Heart left ventricle (tissue), 16 donors: ENCODE results near the gene LIPC. TPM values are rescaled to one million over a fixed set of nuclear protein-coding genes. Genes with fewer than 3 reads are reported as not detected.

ENCODE experiments used
- ATAC-seq, 4 donors: fragments of 200-7000 bp; cut with Tn5 transposase; one replicate each; pipeline ENCODE4 v1.9.1; 2020 to 2022; ENCODE audit warnings: moderate library complexity in 4 of 4, mild to moderate bottlenecking in 3 of 4, moderate number of reproducible peaks in 1 of 4
- DNase-seq, 5 donors: peaks; one replicate each; pipeline ENCODE4 v3.0.0-alpha.2; 2020
- H3K27ac ChIP-seq, 12 donors: fragments of 200-600 bp; sonication (generic) in 4 of 12; one replicate each; pipeline versions ENCODE4 v1.5.0 to v1.8.0; 2016 to 2022; ENCODE audit warnings: mild to moderate bottlenecking in 2 of 12
- H3K27me3 ChIP-seq, 9 donors: fragments of 200-600 bp; sonication (generic) in 2 of 9; one replicate each; pipeline versions ENCODE4 v1.5.1 to v1.8.0; 2016 to 2022; ENCODE audit warnings: mild to moderate bottlenecking in 3 of 9
- H3K36me3 ChIP-seq, 9 donors: fragments of 200-600 bp; sonication (generic) in 2 of 9; one replicate each; pipeline versions ENCODE4 v1.5.0 to v1.8.0; 2018 to 2022; ENCODE audit warnings: mild to moderate bottlenecking in 2 of 9
- H3K4me1 ChIP-seq, 12 donors: fragments of 200-600 bp; sonication (generic) in 4 of 12; one replicate each; pipeline versions ENCODE4 v1.5.0 to v1.8.0; 2016 to 2022; ENCODE audit warnings: mild to moderate bottlenecking in 3 of 12
- H3K4me3 ChIP-seq, 12 donors: fragments of 200-600 bp; sonication (generic) in 4 of 12; one replicate each; pipeline versions ENCODE4 v1.5.0 to v1.8.0; 2017 to 2022; ENCODE audit warnings: mild to moderate bottlenecking in 9 of 12, moderate library complexity in 4 of 12
- H3K9me3 ChIP-seq, 12 donors: fragments of 200-600 bp; sonication (generic) in 4 of 12; one replicate each; pipeline versions ENCODE4 v1.5.0 to v1.8.0; 2016 to 2022; ENCODE audit warnings: mild to moderate bottlenecking in 1 of 12
- POLR2A ChIP-seq, 2 donors: fragments of 450-650 bp; IDR thresholded peaks; one replicate each; pipeline ENCODE4 v1.6.1; 2017; ENCODE audit warnings: antibody characterized with exemption in 2 of 2, mild to moderate bottlenecking in 2 of 2, moderate library complexity in 2 of 2
- WGBS, 4 donors: extraction: QIAGEN DNeasy Blood & Tissue Kit in 2 of 4; methylation state at CpG; one replicate each; pipeline versions ENCODE4 v1.1.5 to v1.1.7; 2013 to 2018; 5-methylcytosine and 5-hydroxymethylcytosine counted together
- intact Hi-C, 10 donors: fragments of 100-400 bp; cut with DNase I; formaldehyde crosslinking; loops; one replicate each; pipeline versions ENCODE4 v1.11.1 to v1.14.2; 2022
- polyA plus RNA-seq, 2 donors: library from polyadenylated mRNA; stranded (reverse); fragments of 200-250 nt; gene quantifications; one replicate each; pipeline ENCODE4 v1.2.3, GENCODE V29; 2013
- total RNA-seq, 9 donors: library from RNA; depleted of rRNA in 2 of 9; stranded (reverse); fragments of >200 nt in 2 of 9; fragmentation: NEBNext Ultra II Directional in 3 of 9; extraction: Animal tissue kit (Norgen Biotek cat#: 25700) in 3 of 9; gene quantifications; one replicate each; pipeline versions ENCODE4 v1.1.0 to v1.2.4, GENCODE V29; 2016 to 2023
- TF ChIP-seq, protein P1 (sequence below), 12 donors: fragments of 200-600 bp; sonication (generic) in 4 of 12; IDR thresholded peaks; one replicate each; pipeline versions ENCODE4 v1.5.0 to v1.8.0; 2018 to 2022; ENCODE audit warnings: antibody characterized with exemption in 12 of 12, mild to moderate bottlenecking in 5 of 12
- donor health status: ischemic (EF 13 %, LVEDD 7.1; RV severe dilation, severe dysfunction).
- donor health status: healthy with polysubstance abuse.
- donor health status: DM: no; HTN: yes; CAD: no.
- donor health status: DM: no; HTN: no; CAD: no.
- donor health status: ischemic (EF 25% LVEDD 6.9; RV normal size, moderate dysfunction).
- donor health status: ischemic (EF 25% LVEDD 5.7; RV mildly dilated, moderate dysfunction).
- donor health status: healthy.
- donor health status: DM: yes; HTN: yes; CAD: no.
- donor health status: ischemic (EF 35%, LVEDD 5.7; RV mildly dilated, moderate dysfunction).
- donor health status: nonischemic (EF 11% LVEDD 7.7; RV severe dilation, severe dysfunction).
- donor health status: DM: yes; HTN: yes; CAD: no.
- donor health status: PGD.
- donor health status: ischemic (EF 29% LVEDD 5.4; RV normal size, mild dysfunction).
- donor health status: nonischemic (EF 23%, LVEDD 6.1; RV moderate dilation, normal function).

Gene LIPC
- total and polyA plus RNA-seq, 11 donors, result 0.10 to 1.4 (median 0.55) TPM; not detected in 1

DNA sequence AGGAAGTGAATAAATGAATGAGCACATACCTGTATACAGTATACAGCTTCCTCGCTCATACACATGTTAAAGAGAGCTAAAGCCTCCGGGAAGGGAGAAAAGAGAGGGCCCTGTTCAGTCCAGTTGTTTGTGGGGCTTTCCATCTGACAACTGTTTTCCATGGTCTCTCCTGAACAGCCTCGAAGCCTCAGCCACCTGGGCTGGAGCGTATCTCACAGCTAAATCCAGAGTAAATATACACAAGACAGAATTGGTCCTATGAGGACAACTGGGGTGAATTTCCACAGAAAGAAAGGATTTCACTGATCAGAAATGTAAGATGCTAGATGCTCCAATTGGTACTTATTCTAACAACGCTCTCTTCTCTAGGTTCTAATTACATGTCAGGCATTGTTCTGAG, 103.5 kb downstream of the LIPC start:
- intact Hi-C loops, result no loop called here
- TF ChIP-seq, protein P1, sequence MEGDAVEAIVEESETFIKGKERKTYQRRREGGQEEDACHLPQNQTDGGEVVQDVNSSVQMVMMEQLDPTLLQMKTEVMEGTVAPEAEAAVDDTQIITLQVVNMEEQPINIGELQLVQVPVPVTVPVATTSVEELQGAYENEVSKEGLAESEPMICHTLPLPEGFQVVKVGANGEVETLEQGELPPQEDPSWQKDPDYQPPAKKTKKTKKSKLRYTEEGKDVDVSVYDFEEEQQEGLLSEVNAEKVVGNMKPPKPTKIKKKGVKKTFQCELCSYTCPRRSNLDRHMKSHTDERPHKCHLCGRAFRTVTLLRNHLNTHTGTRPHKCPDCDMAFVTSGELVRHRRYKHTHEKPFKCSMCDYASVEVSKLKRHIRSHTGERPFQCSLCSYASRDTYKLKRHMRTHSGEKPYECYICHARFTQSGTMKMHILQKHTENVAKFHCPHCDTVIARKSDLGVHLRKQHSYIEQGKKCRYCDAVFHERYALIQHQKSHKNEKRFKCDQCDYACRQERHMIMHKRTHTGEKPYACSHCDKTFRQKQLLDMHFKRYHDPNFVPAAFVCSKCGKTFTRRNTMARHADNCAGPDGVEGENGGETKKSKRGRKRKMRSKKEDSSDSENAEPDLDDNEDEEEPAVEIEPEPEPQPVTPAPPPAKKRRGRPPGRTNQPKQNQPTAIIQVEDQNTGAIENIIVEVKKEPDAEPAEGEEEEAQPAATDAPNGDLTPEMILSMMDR (IDR thresholded peaks at IDR 0.05), result no peak
- no peak for TF ChIP-seq POLR2A (IDR thresholded peaks at IDR 0.05)

DNA sequence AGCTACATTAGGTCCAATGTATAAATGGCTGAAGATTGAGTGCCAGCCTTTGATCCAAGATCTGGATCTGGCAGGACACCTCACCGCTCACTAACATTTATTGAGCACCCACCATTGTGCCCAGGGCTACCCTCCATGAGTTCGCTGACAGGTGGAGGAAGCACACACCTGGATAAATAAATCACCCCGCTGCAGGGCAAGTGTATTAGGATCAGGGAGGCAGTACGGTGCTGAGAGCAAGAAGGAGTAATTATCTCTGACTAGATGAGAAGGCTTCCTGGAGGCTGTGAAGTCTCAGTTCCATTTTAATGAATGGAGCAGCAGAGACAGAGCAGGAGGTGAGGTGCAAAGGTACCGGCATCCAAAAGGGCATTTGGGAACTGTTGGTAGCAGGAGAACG, 104.1 kb downstream of the LIPC start:
- no peaks in the 10 kb centered on the region for H3K36me3 ChIP-seq
- no peak overlapping the region for H3K27ac ChIP-seq
- no peaks in the 10 kb centered on the region for H3K4me1 ChIP-seq
- H3K27me3 ChIP-seq, result no peaks in the 10 kb centered on the region
- TF ChIP-seq, protein P1 (IDR thresholded peaks at IDR 0.05), result no peak
- no peak for TF ChIP-seq POLR2A (IDR thresholded peaks at IDR 0.05)
- intact Hi-C loops, result no loop called here
- H3K4me3 ChIP-seq, result no peak overlapping the region
- no peak for ATAC-seq
- no peak for DNase-seq
- no peaks in the 10 kb centered on the region for H3K9me3 ChIP-seq
- WGBS, 4 donors, result 93 to 97% (median 96%) methylated on average over 6 of the region's 6 CpGs

More for the DNA sequence above, 103.5 kb downstream of the LIPC start:
- no peak overlapping the region for H3K4me3 ChIP-seq
- WGBS, 4 donors, result 92 to 96% (median 95%) methylated on average over 5 of the region's 5 CpGs
- no peaks in the 10 kb centered on the region for H3K36me3 ChIP-seq
- H3K4me1 ChIP-seq, result no peaks in the 10 kb centered on the region
- H3K27ac ChIP-seq, result no peak overlapping the region
- no peak for DNase-seq
- H3K27me3 ChIP-seq, result no peaks in the 10 kb centered on the region
- no peaks in the 10 kb centered on the region for H3K9me3 ChIP-seq
- no peak for ATAC-seq

DNA sequence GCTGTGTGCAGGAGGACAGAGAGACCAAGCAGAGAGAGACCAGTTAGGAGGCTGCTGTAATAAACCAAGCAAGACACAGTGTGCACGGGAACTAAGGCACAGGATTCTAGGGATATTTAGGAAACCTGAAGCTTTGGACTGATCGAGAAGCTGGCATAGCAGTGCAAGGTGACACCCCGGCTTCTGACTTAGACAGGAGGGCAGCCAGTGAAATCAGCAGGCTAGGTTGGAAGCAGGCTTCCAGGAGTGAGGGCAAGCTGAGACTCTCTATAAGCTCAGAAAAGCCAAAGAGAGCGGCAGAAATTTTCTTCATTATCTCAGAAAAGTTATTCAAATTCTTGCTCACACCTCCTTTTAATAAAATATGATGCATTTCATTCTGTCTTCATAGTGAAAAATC, 104.6 kb downstream of the LIPC start:
- ATAC-seq (no peak), DNase-seq (no peak)
- Histone ChIP-seq H3K27me3 (no peaks in the 10 kb centered on the region), H3K4me1 (no peaks in the 10 kb centered on the region), H3K36me3 (no peaks in the 10 kb centered on the region), H3K4me3 (no peak overlapping the region), H3K27ac (no peak overlapping the region), H3K9me3 (no peaks in the 10 kb centered on the region)
- TF ChIP-seq POLR2A (IDR thresholded peaks at IDR 0.05), result no peak
- TF ChIP-seq, protein P1 (IDR thresholded peaks at IDR 0.05), result no peak
- WGBS, 4 donors, result 77 to 92% (median 84%) methylated on average over 4 of the region's 4 CpGs
- intact Hi-C loops, result no loop called here

DNA sequence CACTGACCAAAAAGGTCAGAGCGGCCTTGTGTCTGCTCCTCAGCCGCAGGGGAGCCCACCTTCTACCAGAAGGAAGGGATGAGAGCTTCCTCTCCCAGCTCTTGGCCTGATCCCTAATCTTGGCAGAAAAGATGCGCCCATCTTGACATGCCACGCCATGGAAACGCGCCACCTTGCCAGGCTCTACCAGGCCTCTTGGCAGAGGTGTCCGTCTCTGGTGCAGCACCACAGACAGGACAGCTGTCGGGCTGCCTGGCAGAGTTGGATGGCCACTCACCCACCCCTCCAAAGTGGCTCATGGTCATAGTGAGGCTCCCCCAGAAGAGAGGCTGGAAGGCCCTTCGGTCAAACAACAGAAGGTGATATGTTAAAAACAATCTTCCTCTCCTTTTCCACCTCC, 105.2 kb downstream of the LIPC start:
- no peaks in the 10 kb centered on the region for H3K9me3 ChIP-seq
- TF ChIP-seq, protein P1 (IDR thresholded peaks at IDR 0.05), result no peak
- no peak for TF ChIP-seq POLR2A (IDR thresholded peaks at IDR 0.05)
- 93 to 99% (median 97%) methylated on average over 9 of the region's 9 CpGs for WGBS, 4 donors
- no peaks in the 10 kb centered on the region for H3K4me1 ChIP-seq
- H3K27ac ChIP-seq, result no peak overlapping the region
- DNase-seq (no peak), ATAC-seq (no peak)
- H3K27me3 ChIP-seq, result no peaks in the 10 kb centered on the region
- H3K4me3 ChIP-seq, result no peak overlapping the region
- H3K36me3 ChIP-seq, result no peaks in the 10 kb centered on the region
- intact Hi-C loops, result no loop called here
